K562 (cell line): ENCODE results near the gene MYBPH.

Experiments used
- LEF1 ChIP-seq: fragments of 450-650 bp; IDR thresholded peaks from 2 replicates; pipeline ENCODE4 v1.6.1; 2016; ENCODE audit warnings: mild to moderate bottlenecking
- STAT5B ChIP-seq: fragments of 250-450 bp; sonication (Bioruptor Pico); IDR thresholded peaks from 2 replicates; pipeline ENCODE4 v1.8.0; 2021; ENCODE audit warnings: mild to moderate bottlenecking, inconsistent platforms
- ZNF23 ChIP-seq: fragments of 250-450 bp; sonication (Bioruptor Pico); IDR thresholded peaks from 2 replicates; pipeline ENCODE4 v1.4.0; 2020; ENCODE audit warnings: mild to moderate bottlenecking

- TF ChIP-seq STAT5B (CRISPR knock-in tag) (no peak), ZNF23 (CRISPR knock-in tag) (no peak), LEF1 (no peak)
These were observed 37.6 kb downstream of the MYBPH start for GRCh38 chr1:203138066-203138465.
